SK-N-MC (cell line): ENCODE measurements around the gene MTUS2.

ENCODE experiments used
- EZH2 ChIP-seq: fragments of 200-600 bp; sonication (generic); IDR thresholded peaks from one replicate; pipeline ENCODE4 v1.6.1; 2017; ENCODE audit warnings: antibody characterized with exemption
- POLR2AphosphoS5 ChIP-seq: IDR thresholded peaks from 2 replicates; pipeline ENCODE4 v1.6.1; 2012; ENCODE audit warnings: mild to moderate bottlenecking, low read depth, low read length, borderline replicate concordance

DNA sequence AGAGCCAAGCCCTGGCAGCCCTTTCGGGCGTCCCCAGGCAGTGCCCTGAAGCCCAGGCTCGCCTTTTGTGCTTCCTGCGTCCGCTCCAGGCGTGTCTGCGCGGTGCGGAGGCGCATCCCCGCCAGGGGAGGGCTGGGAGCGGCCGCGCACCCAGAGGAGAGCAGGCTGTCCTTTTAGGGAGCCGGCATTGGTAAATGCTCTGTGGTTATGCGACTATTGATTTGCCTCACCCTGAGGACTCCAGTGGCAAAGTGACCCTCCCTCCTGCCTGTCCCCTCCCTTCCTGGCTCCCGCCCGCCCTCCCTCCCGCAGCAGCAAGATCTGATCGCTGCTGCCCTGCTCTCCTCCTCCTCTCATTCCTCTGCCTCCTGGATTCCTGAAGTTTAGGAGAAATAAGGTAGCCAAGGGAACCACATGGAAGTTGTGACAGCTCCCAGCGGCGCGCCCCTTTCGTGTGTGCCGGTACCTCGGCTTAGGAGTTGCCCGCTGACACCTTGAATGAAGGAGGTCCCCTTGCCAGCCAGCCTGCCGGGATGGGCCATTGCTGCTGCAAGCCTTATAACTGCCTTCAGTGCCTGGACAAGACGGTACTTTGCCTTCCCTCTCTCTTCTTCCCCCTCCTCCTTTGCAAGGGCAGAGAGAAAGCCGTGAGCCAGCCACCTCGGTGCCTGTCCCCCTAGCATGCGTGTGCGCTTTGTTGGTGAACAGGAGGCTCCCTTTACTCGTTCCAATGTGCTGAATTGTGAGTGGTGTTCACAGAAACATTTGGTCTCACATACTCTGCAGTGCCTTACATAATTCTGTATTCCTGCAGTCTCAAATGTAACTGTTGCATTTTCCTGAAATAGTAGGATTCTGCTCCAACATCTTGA is 608.4 kb downstream of the MTUS2 start:
- TF ChIP-seq EZH2 (no peak), POLR2AphosphoS5 (no peak)
